HFF-Myc (cell line): ENCODE data around the gene GFOD1.
"Not testable (repeated sequence)": the region's sequence is repeated elsewhere in the genome, so short reads cannot be mapped to it uniquely, and the experiment has no call there.

Experiments used
- DNase-seq: peaks from one replicate; pipeline ENCODE4 v3.0.0-alpha.2; 2011; ENCODE audit warnings: low read depth; ENCODE audit errors: extremely low read depth
- H3K4me3 ChIP-seq: replicated peaks from 2 replicates; pipeline ENCODE4 v1.5.1; 2011; ENCODE audit warnings: low read depth, mild to moderate bottlenecking, control low read depth, low read length
- CTCF ChIP-seq: IDR thresholded peaks from 2 replicates; pipeline ENCODE4 v1.5.1; 2012; ENCODE audit warnings: mild to moderate bottlenecking, low read depth, low read length, control low read depth; ENCODE audit errors: missing control alignments

GFOD1 gene

GRCh38 chr6:13461307-13461706, 26.1 kb downstream of the GFOD1 start:
- TF ChIP-seq CTCF: no peak
- H3K4me3 ChIP-seq: no peak overlapping the region
- DNase-seq: no peak

- DNase-seq, H3K4me3 ChIP-seq: not testable (repeated sequence)
These were observed 27.1 kb downstream of the GFOD1 start for GRCh38 chr6:13460289-13460688.

GRCh38 chr6:13457577-13457976, 29.8 kb downstream of the GFOD1 start:
- DNase-seq: no peak
- TF ChIP-seq CTCF: no peak

GRCh38 chr6:13455552-13455966, 31.8 kb downstream of the GFOD1 start:
- DNase-seq: no peak
- TF ChIP-seq CTCF: no peak
- no peak overlapping the region for H3K4me3 ChIP-seq

More at GRCh38 chr6:13457577-13457976, 29.8 kb downstream of the GFOD1 start:
- H3K4me3 ChIP-seq: no peak overlapping the region

GRCh38 chr6:13454286-13455221, 32.8 kb downstream of the GFOD1 start:
- no peak for DNase-seq
- TF ChIP-seq CTCF: no peak
- H3K4me3 ChIP-seq: no peak overlapping the region

GRCh38 chr6:13453771-13454251, 33.6 kb downstream of the GFOD1 start:
- no peak for TF ChIP-seq CTCF
- DNase-seq: no peak
- H3K4me3 ChIP-seq: no peak overlapping the region

- TF ChIP-seq CTCF: no peak
- H3K4me3 ChIP-seq: no peak overlapping the region
- no peak for DNase-seq
These were observed 34.2 kb downstream of the GFOD1 start for GRCh38 chr6:13453153-13453552.
